ENCODE results near the gene TDRD9.

DNA sequence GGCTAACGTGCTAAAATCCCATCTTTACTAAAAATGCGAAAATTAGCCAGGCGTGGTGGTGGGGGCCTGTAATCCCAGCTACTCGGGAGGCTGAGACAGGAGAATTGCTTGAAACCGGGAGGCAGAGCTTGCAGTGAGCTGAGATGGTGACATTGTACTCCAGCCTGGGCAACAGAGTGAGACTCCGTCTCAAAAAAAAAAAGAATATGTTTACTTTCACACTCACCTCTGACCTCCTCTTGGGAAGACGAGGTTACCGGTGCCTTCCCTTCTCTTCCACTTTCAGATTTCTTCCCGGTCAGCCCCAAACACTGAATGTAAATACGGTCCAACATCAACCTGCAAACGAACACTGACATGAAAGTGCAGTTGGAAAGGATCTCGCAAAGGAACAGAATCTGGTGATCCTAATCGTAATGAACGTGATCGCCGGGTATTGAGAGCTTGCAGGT is 49.1 kb upstream of the TDRD9 start:
- TF ChIP-seq EZH2 (IDR thresholded peaks at IDR 0.05; ENCODE audit: insufficient read depth, poor library complexity, severe bottlenecking) (no peak), EZH2phosphoT487 (IDR thresholded peaks at IDR 0.05; ENCODE audit: insufficient read depth, low read depth) (no peak)
